Omental fat pad (tissue), 4 donors: Measurements from ENCODE around the gene ESCO1. TPM values are rescaled to one million over a fixed set of nuclear protein-coding genes. Genes with fewer than 3 reads are reported as not detected.
"Not testable (repeated sequence)": the region's sequence is repeated elsewhere in the genome, so short reads cannot be mapped to it uniquely, and the experiment has no call there.

Experiments used
- ATAC-seq: fragments of 150-250 bp; one replicate; pipeline ENCODE4 v1.9.1; 2016; ENCODE audit warnings: mild to moderate bottlenecking, moderate library complexity; ENCODE audit not compliant: low FRiP score
- DNase-seq: peaks from one replicate; pipeline ENCODE4 v3.0.0-alpha.2; 2019; ENCODE audit warnings: low spot score
- total RNA-seq, 4 donors: library from RNA; depleted of rRNA; stranded (reverse); fragments of >200 nt; gene quantifications; one replicate each; pipeline ENCODE4 v1.1.0, GENCODE V29; 2016
- TF ChIP-seq, protein P1 (sequence below), 3 donors: fragments of 450-650 bp; IDR thresholded peaks; one replicate each; pipeline ENCODE4 v1.5.1; 2016 to 2017; ENCODE audit warnings: antibody characterized with exemption in 3 of 3, mild to moderate bottlenecking in 3 of 3, moderate library complexity in 2 of 3

Gene ESCO1
- total RNA-seq, 4 donors from 2014 or later: 8.6 to 13.2 (median 11.5) TPM

DNA sequence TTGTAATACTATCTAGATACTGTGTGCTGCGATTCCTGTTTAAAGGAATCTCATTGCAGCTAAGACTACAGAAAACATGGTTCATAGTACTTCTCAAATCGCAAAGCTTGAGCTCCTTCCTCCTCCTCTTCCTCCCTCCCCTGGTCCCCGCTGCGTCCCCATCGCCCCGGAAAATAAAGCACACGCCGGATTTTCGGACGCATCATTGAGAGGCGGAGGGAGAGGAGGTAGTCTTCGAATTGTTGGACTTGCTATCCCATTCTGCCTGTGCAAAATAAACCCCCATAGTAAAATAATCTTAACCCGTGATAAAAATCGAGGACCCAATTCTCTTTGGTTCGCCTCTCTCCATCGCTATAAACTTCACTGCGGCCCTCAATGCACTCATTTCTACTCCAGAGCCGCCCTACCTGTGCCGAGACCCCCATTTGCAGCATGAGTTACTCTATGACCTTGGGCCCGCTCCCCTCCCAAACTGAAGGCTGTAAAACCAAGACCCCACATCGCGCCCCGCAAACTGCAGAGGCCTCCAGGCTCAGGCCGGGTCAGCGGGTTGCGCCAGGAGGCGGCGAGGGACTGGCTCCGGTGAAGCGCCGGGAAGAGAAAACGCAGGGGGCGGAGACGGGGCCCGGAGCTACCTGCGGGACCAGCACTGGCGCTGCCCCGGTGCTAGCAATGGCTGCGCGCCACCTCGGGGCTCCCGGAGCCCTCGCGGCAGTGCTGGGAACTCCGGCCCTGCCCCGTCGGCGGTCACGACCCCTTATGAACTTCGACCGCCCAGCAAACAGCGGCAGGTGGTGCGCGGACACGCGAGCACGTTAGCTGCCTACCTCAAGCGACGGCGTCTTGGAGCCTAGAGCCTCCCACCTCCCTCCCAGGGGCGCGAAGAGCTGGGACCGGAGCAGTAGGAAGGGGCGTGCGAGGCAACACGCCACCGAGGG is 649 bp downstream of the ESCO1 start:
- TF ChIP-seq, protein P1, sequence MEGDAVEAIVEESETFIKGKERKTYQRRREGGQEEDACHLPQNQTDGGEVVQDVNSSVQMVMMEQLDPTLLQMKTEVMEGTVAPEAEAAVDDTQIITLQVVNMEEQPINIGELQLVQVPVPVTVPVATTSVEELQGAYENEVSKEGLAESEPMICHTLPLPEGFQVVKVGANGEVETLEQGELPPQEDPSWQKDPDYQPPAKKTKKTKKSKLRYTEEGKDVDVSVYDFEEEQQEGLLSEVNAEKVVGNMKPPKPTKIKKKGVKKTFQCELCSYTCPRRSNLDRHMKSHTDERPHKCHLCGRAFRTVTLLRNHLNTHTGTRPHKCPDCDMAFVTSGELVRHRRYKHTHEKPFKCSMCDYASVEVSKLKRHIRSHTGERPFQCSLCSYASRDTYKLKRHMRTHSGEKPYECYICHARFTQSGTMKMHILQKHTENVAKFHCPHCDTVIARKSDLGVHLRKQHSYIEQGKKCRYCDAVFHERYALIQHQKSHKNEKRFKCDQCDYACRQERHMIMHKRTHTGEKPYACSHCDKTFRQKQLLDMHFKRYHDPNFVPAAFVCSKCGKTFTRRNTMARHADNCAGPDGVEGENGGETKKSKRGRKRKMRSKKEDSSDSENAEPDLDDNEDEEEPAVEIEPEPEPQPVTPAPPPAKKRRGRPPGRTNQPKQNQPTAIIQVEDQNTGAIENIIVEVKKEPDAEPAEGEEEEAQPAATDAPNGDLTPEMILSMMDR (IDR thresholded peaks at IDR 0.05): no peak
- peak; percentile 79 for ATAC-seq
- DNase-seq: no peak

DNA sequence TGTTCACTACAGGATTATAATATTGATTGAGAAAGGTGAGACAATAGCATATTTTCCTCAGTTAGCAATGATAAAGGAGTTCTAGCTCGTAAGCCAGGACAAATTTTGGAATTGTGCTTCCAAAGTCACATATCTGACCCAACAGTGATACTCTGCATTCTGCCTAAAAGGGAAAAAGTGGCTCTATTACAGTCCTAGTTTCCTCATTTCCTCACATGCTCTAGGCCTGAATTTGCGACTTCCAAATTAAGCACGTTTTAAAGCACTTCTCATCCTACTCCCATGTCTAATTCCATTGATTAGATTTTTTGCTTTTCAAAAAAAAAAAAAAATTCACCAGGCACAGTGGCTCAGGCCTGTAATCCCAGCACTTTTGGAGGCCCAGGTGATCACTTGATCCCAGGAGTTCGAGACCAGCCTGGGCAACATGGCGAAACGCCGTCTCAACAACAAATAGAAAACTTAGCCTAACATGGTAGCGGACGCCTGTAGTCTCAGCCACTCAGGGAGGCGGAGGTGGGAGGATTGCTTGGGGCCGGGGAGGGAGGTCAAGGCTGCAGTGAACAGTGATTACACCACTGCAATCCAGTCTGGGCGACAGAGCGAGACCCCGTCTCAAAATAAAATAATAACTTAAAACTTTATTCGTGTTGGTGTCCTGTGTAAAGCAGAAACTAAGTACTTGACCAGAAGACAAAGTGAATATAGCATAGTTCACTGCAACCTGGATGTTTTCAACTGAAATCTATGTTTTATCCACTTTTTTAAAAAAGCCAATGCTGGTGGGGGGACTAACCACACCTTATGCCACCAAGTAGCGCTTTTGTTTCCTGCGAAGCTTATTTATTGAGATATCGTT is 1.5 kb downstream of the ESCO1 start:
- TF ChIP-seq, protein P1 (IDR thresholded peaks at IDR 0.05): no peak
- ATAC-seq (no peak), DNase-seq (no peak)

DNA sequence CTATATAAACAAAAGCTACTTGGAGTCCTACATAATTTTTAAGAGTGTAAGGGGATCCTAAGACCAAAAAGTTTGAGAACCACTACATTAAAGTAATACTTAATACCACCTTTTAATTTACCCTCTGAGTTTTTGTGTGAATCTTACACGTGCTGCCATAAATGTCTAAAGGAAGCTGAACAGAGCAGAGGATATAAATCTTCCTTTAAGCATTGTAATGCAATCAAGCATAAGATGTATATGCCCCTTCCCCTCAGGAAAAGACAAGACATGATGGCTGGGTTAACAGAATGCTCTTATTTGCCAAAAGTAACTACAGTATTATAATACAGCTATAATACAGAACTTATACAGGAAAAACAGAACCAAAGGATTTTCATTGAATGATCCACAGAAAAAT is 2.9 kb downstream of the ESCO1 start:
- DNase-seq (no peak), ATAC-seq (no peak)
- TF ChIP-seq, protein P1 (IDR thresholded peaks at IDR 0.05): no peak

DNA sequence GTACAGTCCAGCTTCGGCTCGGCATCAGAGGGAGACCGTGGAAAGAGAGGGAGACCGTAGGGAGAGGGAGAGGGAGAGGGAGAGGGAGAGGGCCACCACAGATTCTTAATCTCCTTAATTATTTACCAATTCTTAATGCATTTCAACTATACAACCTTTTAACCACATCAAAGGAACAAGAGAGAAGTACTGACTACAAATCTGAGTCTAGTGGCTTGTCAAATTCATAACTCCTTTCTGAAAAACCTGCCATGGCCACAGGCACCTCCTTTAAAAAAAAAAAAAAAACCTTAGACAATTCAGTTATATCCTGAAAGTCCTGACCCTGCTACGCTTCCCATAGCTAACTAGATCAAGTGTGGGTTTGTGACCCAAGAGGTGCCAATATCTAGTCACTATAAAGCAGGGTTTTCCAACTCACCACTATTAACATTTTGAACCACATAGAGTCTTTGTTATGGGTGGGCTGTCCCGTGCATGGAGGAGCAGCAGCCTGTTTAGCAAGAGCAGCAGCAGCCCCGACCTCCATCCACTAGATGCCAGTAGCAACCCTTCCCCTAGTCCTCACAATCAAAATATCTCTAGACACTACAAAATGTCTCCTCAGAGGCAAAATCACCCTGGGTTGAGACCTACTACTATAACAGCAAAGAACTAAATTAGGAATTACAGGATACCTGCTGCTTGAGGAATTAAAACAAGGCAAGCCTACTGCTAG is 6.8 kb downstream of the ESCO1 start:
- DNase-seq: no peak
- no peak for ATAC-seq

DNA sequence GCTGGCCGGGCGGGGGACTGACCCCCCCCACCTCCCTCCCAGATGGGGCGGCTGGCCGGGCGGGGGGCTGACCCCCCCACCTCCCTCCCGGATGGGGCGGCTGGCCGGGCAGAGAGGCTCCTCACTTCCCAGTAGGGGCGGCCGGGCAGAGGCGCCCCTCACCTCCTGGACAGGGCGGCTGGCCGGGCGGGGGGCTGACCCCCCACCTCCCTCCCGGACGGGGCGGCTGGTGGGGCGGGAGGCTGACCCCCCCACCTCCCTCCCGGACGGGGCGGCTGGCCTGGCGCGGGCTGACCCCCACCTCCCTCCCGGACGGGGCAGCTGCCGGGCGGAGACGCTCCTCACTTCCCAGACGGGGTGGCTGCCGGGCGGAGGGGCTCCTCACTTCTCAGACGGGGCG is 8.1 kb downstream of the ESCO1 start:
- not testable (repeated sequence) for ATAC-seq, DNase-seq

More for the DNA sequence above, 6.8 kb downstream of the ESCO1 start:
- TF ChIP-seq, protein P1 (IDR thresholded peaks at IDR 0.05): no peak

DNA sequence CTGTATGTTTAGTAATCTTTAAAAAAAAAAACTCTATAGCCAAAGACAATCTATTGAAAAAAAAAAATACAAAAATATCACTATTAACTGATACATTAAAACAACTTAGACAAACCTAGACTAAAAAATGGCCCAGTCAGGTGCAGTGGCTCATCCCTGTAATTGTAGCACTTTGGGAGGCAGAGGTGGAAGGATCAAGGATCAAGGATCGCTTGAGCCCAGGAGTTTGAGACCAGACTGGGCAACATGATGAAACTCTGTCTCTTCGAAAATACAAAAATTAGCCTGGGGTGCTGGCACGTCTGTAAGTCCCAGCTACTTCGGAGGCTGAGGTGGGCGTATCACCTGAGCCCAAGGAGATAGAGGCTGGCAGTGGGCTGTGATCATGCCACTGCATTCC is 16.1 kb downstream of the ESCO1 start:
- ATAC-seq (no peak), DNase-seq (no peak)
- TF ChIP-seq, protein P1 (IDR thresholded peaks at IDR 0.05): no peak

DNA sequence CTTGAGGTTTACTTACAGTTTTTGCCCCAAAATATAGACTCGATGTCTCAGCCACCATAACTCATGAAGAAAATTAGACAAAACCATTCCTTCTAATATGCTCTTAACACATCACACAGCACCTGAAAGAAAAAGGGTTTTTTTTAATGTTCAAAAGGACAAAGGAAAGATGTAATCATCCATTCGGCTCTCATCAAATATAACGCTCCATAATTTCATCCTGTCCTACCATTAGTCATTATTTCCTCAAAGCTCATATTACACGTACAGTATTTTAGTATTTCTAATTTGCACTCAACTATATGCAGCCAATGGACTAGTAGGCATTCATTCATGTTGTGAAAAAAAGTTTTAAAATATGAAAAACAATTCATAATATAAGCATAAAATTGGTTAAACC is 24.8 kb downstream of the ESCO1 start:
- no peak for ATAC-seq
- DNase-seq: no peak
- TF ChIP-seq, protein P1 (IDR thresholded peaks at IDR 0.05): no peak
